NCI-H146 treated with DMSO at 0.1 percent for 48 hours (cell line): ENCODE results near the gene SYNPO.

Experiments
- DNase-seq: peaks from one replicate; lab custom pipeline; 2025; ENCODE audit not compliant: unreplicated experiment; lab: John Stamatoyannopoulos, UW

The SYNPO gene, protein sequence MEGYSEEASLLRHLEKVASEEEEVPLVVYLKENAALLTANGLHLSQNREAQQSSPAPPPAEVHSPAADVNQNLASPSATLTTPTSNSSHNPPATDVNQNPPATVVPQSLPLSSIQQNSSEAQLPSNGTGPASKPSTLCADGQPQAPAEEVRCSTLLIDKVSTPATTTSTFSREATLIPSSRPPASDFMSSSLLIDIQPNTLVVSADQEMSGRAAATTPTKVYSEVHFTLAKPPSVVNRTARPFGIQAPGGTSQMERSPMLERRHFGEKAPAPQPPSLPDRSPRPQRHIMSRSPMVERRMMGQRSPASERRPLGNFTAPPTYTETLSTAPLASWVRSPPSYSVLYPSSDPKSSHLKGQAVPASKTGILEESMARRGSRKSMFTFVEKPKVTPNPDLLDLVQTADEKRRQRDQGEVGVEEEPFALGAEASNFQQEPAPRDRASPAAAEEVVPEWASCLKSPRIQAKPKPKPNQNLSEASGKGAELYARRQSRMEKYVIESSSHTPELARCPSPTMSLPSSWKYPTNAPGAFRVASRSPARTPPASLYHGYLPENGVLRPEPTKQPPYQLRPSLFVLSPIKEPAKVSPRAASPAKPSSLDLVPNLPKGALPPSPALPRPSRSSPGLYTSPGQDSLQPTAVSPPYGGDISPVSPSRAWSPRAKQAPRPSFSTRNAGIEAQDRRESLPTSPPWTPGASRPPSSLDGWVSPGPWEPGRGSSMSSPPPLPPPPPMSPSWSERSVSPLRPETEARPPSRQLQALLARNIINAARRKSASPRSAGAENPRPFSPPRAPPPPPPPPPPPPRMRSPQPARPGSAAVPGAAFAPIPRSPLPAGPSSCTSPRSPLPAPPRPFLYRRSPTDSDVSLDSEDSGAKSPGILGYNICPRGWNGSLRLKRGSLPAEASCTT

DNA sequence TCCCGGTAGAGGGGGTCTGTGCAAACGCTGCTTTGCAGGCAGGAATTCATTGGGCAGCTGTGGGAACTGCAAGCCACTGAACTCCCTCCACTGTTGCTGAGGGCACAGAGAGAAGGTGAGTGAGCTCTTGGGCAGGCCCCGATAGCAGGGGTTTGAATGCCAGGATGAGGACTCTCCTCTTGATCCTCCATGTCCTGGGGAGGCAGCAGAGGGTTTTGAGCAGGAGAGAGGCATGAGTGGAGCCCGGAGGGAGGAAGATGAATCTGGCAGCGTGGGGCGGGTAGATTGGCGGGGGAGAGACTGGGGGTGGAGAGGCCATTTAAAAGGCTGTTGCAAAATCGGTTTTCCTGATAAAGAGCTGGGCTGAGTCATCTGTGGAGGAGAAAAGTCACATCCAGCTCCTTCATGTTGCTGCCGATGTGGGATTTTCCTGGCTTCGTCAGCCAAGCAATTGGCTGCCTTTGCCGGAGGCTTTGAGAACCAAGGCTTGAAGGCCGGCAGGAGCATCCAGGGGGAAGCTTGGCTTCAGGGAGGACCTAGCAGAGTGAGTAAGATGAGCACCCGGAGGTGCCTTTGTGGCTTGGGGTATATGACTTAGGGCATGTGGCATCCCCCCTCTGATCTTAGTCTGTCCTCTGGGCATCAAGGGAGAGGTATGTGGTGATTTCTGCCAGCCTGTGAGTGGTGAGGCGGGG is at the start of gene SYNPO:
Gene SYNPO, plus strand, starts transcription at position 350 of the 695 bp plus-strand sequence. CDS start 7,616 bp downstream, outside the sequence.
- DNase-seq, result no peak

DNA sequence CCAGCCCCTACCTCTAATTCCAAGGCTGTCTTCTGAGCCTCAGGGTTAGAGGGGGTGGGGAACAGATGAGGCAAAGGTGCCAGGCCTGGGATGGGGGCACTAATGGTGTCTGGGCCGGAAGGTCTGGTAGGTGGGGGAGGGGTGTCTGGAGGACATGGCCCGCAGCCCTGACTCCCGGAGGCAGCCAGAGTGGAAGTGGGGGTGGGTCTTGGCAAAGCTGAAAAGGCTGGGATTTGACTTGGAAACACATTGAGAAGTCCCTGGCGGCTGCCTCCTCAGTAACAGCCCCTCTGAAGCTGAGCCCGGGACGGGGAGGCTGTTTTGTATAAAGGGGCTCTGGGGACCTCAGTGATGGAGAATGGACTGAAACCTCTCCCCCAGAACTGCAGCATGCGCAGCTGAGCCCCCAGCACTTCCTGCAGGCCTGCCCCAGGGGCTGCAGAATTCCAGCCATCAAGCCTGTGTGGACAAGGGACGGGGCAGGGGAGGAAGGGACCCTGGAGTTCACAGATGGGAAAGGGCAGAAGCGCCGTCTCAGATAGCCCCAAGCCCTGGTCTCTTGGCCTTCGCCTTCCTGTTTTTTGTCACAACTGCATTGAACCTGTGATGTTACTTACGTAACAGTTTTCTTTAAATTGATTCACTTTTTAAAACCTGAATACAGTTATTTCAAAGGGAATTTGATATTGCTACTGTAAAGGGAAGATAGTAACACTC is 49.3 kb upstream of the SYNPO start:
- no peak for DNase-seq

DNA sequence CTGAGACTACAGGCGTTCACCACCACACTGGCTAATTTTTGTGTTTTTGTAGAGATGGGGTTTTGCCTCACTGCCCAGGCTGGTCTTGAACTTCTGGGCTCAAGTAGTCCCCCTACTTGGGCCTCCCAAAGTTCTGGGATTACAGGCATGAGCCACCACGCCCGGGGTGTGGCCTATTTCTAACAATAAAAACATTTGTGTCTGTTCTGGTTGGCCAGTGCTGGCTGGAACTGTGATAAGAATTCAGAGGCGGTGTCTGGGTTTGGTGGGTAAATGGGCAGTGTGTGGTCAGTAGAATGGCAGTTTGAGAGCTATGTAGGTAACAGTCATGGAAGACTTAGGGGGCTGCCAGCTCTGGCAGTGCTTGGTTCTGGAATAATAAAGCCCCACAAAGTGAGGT is 46.9 kb upstream of the SYNPO start:
- DNase-seq, result no peak

DNA sequence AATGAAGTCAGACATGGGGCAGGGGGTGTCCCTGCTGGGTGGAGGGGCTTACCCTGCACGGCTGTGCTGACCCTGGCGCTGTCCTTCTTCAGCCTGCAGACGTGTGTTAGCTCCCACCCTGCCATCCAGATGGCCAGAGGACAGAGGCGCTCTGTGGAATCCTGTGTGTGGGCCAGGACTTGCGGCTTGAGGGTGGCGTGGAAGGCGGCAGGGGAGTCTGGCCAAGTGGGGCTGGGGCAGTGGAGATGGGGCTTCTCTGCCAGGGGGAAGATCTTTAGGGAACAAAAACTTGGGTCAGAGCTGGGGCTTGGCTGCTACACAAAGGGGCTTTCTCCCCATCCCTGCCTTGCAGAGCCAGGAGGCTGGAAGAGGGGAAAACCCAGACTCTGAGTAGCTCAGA is 46.5 kb upstream of the SYNPO start:
- DNase-seq, result no peak

DNA sequence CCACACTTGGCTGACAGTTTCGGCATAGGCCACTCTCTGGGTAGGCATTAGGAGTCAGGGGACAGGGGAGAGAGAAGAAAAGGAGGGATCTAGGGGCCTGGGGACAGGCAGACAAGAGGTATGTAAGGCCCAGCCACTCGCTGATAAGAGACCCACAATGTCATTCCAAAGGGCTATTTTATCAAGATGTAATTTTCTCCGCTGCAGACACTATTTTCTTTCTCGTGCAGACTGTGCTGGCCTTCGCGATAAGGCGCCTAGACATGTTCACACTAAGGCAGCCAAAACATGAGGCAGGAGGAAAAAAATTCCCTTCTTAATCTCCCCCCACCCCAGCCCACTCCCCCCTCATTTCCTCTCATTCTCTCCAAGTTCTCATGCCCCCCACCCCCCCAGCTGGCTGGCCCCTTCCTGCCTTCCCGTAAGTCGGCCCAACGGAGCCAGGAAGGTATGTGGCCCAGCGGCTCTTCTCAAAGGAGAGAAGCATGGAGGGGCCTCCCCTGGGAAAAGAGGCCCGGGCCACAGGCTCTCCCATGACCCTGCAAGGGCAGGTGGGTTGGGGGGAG is 44.9 kb upstream of the SYNPO start:
- DNase-seq, result no peak

DNA sequence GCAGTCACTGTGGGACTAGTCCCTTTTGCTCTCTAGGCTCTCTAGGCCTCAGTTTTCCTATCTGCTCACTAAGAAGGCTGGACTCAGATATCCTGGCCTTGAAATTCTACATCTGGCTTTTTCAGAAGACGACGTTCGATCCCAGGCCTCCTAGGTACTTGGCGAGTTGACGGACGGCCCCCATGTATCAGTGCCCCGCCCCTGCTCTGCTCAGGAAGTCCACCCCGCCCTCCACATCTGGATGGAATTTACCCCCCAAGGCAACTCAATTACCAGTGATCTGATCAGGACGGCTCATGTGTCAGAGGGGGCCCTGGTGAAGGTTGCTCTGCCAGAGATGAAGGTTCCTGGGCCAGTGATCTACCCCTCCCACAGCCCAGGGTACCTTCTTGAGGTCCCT is 44.1 kb upstream of the SYNPO start:
- no peak for DNase-seq

DNA sequence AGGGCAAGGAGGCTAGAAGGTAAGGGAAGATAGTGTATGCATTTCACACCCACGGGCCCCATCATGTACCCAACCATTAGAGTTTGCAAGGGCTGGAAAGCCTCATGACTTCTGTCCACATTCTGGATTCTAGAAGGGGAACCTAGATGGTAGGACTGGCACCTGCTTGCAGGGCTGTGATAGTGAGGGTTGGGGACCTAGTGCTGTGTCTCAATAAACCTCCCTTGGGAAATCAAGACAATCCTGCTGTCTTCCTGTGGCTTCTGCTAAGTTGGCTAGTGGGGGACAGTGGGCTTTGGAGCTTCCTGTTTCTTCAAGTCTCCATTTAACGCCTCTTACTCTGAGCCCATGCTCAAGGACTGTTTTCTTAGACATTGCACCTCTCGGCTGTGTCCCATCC is 43.6 kb upstream of the SYNPO start:
- no peak for DNase-seq

DNA sequence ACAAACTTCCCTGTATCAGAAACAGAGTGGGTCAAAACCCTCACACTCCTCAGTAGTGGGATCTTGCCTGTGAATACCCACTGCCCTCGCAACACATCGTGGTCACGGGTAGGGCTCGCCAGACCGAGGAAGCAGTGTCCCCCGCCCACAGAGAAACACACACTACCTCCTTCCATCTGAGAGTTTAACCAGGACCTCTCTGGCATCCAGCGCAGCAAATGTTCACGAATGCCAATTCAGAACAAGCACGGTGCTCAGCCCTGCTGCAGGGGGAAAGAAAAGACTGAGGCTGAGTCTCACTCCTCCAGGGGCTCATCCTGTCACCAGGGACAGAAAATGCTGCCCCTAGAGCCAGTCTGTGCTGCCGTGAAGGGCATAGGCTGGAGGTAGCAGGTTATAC is 42.5 kb upstream of the SYNPO start:
- no peak for DNase-seq

DNA sequence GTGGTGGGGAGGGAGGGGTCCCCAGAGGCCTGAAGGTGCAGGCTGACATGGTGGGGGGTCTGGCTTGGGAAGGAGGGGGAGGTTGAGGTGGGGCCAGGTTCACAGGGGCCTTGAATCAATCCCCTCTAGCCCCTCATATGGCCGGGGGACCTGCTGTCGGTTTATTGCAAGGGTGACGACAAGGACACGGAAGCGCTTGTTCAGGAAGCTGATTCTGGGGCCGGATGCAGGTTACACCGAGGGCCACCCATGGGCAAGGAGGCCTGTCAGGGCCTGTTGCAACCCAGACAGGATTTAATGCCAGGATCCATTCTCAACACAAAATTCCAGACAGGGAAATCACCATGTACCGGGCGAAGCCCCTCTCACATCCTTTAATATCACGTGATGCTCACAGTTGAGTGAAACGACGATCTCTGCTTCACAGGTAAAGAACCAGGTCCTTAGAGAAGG is 41.6 kb upstream of the SYNPO start:
- no peak for DNase-seq

DNA sequence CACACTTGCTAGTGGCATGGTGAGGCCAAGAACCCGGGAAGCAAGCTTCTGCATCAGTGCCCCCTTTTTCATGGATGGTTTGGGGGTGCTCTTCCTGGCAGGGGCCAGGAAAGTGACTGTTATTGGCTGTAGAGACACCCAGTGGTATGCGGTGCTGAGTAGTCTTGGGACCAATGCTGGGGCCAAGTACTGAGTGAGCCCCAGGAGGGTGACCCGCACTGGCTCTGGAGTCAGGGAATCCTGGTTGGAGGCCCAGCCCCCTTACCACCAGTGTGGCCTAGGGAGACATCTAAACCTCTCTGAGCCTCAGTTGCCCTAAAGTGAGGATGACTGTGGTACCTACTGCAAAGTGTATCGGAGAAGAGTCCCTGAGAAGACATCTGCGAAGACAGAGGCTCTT is 41.2 kb upstream of the SYNPO start:
- DNase-seq, result no peak

DNA sequence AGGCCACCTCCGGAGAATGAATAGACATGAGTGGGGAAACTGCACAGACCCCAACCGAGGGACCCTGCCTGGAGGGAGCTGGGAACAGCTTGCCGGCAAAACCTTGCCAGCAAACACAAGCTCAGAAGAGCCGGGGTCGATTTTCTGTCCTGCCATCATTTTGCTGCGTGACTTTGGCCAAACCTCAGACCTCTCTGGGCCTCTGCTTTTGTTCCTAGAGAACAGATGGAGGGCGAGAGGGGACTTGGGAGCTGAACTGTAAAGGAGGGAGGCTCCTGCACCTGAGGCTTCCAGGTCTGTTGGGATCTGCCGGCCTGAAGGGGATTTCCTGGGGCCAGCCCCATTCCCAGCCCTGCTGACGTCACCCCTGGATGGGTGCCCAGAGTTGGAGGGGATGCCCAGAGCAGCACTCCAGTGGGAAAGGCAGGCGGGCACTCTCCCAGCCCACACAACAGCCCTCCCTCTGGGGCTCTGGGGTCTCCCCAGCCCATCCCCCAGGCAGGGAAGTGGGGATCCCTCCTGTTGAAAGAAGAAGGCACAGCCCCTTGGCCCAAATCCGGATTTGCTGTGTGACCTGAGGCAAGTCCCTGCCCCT is 40.4 kb upstream of the SYNPO start:
- no peak for DNase-seq

DNA sequence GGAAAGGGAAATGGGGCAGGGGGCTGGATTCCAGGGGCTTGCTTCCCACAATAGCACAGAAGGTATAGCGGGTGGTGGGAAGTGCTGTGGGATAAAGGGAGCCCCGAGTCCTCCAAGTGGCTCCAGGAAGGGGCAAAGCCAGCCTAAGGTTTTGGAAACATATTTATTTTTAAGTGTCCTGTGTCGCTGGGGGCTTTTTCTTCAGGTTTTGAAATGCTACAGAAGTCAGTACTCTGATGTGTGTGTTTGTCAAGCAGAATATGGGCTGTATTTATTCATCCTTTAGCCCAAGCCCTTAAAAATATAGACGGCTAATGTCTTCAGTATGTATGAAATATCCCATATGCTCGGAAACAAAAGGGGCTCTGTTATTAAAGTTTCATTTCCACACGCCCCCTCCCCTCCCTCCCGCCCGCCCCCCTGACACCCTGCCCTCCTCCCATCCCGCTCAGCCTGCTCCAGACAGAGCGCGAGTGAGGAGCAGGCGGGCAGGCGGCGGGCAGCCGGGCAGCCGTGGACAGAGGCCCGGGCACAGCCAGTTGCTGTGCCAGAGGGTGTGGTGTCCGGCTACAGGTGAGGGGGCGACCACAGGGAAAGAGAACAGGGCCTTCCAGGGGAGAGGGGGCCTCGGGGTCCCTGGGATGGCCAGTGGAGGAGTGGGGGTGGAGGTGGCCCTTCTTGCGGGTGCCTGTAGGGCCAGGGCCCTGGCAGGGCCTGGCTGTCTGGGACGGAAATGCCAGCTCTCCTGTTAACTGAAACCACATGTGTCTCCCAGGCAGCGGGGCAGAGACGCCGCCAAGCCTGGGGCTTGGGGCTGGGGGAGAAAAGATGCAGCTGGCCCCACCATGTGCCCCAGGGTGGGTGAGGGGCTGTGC is 39.6 kb upstream of the SYNPO start:
- no peak for DNase-seq

DNA sequence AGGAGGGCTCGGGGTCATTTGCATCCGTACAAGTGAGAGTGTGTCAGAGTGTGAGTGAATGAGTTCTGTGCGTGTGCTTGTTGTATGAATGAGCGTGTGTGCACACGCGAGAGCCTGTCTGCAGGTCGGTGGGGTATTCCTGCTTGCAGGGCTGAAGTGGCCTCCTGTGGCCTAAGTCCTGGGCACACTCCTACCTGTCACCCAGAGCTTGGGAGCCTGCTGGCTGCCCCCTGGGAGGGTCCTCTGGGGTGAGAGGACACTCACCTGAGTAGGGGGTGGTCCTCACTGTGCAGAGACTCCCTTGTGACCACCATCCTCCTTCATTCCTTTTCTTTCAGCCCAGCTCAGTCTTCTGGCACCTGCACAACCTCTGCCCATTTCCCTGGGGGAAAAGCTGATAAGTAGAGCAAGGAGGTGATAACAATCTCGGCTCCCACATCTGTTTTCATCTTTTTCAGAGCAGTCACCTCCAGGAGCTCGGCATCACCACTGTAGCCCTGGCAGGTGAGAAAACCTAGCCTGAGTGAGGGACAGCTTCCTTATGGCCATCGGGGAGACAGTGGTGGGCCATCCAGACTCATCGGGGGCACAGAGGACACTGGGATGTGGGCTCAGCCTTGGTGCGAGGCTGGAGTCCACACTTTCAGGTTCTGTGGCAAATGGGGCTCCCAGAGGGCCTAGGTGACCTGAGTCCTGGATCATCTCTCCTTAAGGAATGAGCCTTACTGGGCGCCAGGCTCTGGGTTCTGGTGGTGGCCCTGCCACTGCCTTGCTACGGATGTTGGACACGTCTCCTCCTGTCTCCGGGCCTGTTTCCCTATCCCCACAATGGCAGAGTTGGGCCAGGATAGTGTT is 38.7 kb upstream of the SYNPO start:
- DNase-seq, result no peak

DNA sequence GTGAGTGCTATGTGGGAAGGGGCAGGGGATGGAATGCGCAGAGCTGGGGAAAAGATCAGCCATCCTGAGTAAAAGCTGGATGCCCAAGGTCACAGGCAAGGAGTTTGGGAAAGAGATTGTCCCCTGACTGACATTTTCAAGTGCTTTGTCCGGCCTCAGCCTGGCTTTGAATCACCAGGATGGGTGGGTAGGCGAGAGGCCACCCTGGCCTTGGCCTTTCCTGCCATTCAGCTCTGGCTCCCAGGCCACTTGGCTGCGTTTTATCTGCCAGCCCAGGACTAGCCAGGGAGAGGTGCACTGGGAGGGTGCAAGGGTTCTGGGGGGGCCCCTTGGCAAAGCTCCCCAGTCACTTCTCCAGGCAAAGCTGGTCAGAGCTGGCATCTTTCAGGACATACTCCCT is 37.4 kb upstream of the SYNPO start:
- DNase-seq, result no peak

DNA sequence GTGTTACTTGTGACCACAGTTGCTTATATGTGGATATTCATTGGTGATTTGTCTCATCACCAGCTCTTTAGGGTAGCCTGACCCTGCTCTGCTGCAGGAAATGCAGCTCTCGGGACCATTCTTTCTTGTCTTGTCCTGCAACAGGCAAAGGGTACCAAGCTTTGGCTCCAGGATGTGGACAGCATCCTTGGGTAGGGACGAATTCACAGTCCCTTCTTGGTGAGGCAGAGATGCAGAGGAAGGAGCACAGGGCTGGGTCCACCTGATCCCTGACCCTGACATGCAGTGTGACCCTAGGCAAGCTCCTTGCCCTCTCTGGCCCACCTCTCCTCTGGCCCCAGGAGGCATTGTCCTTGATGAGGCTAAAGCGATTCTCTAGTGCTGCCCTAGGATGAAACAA is 37.0 kb upstream of the SYNPO start:
- DNase-seq, result no peak

DNA sequence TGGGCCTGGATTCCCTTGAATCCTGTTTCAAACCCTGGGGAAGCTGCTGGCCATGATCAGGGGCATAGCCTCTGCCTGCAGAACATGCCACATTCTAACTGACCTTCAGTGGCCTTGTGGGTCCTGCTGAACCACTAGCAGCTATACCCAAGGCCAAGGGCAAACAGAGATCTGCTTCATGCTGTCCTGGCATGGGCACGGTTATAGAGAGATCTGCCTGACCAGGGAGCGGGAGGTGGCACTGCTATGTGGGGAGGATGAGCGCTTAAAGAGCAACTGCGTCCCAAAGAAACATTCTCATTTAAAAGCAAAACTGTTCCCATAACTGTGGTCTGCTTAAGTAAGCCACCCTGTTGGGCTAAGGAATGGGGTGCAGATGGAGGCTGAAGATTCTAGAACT is 36.5 kb upstream of the SYNPO start:
- no peak for DNase-seq

DNA sequence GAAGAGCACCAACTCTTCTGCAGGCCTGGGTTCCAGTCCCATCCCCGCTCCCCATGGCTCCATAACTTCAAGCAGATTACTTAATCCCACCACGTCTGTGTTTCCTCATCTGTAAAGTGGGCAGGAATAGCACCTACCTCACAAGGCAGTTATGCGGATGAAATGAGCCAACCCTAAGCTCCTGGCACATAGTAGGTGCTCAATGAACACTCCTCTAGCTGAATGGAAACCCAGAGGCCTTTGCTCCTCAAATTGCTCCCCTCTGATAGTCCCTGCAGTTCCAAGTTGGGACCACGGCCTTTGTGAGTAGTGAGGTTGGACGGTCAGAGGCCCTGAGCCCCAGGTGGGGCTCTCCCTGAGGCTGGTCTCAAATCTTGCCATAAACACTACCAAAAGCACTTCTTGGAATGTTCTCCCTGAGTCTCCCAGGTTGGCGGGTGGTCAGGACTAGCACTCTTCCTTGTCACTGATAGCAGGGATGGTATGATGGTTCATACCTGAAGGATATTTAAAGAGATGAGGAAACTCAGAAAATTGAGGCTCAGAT is 35.5 kb upstream of the SYNPO start:
- no peak for DNase-seq

DNA sequence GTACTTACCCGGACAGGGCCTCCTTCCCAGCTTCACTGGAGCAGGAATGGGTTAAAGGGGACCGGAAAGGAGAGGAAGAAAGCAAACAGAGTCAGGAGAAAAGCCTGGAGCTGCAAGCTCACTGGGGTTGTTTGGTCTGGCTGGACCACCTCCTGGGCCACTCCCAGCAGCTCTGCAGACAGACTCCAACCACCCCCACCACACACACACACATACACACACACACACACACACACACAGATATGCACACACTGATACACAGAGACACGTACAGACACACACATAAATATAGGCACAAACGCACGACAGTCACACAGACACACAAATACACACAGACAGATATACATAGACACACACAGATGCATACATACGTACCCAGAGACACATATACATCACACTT is 34.9 kb upstream of the SYNPO start:
- DNase-seq, result peak; percentile 33
